B cell (primary cell): Measurements from ENCODE around the gene RALGAPA2. TPM values are rescaled to one million over a fixed set of nuclear protein-coding genes. Genes with fewer than 3 reads are reported as not detected.

Source experiments
- ATAC-seq: fragments of 200-7000 bp; cut with Tn5 transposase; one replicate; pipeline ENCODE4 v1.10.0; 2021; ENCODE audit warnings: low read depth, mild to moderate bottlenecking, moderate number of reproducible peaks, moderate library complexity
- CTCF ChIA-PET: fragments of 350-600 bp; sonication (Branson Sonifier 250); formaldehyde crosslinking; loops from one replicate; lab custom pipeline; 2021; ENCODE audit warnings: antibody characterized with exemption, inconsistent platforms; lab: Charles Lee
- POLR2A ChIA-PET: fragments of 350-600 bp; sonication (Branson Sonifier 250); formaldehyde crosslinking; loops from one replicate; lab custom pipeline; 2021; ENCODE audit warnings: antibody characterized with exemption; lab: Charles Lee
- DNase-seq: peaks from one replicate; pipeline ENCODE4 v3.0.0; 2013
- H2AFZ ChIP-seq: 2 replicates; pipeline ENCODE4 v1.6.1; 2012; ENCODE audit warnings: mild to moderate bottlenecking, low read depth, low read length; ENCODE audit not compliant: insufficient read depth, poor library complexity, severe bottlenecking
- H3K27ac ChIP-seq, 2 donors: 1 replicate in 1 of 2; 2 replicates in 1 of 2; pipeline ENCODE4 v1.5.1; 2012 to 2013; ENCODE audit warnings: low read length in 2 of 2, mild to moderate bottlenecking in 2 of 2, moderate library complexity in 1 of 2
- H3K27me3 ChIP-seq, 4 experiments: fragments of 200-600 bp in 1 of 4; sonication (generic) in 1 of 4; replicated peaks in 1 of 4; 1 replicate in 2 of 4; 2 replicates in 2 of 4; pipeline versions ENCODE4 v1.6.1 to v1.7.0; 2013 to 2016; ENCODE audit warnings: low read length in 3 of 4, mild to moderate bottlenecking in 2 of 4, mixed read lengths in 1 of 4, moderate library complexity in 1 of 4; ENCODE audit not compliant: insufficient read depth in 4 of 4, control insufficient read depth in 3 of 4; ENCODE audit errors: control extremely low read depth in 1 of 4
- H3K36me3 ChIP-seq, 2 experiments: replicated peaks in 1 of 2; 1 replicate in 1 of 2; 2 replicates in 1 of 2; pipeline versions ENCODE4 v1.6.1 to v1.7.1; 2013; ENCODE audit warnings: low read length in 1 of 2; ENCODE audit not compliant: insufficient read depth in 2 of 2, control insufficient read depth in 1 of 2; ENCODE audit errors: control extremely low read depth in 1 of 2, extremely low read depth in 1 of 2
- H3K4me1 ChIP-seq, 2 donors: fragments of 200-600 bp in 1 of 2; sonication (generic) in 1 of 2; 1 replicate in 1 of 2; 2 replicates in 1 of 2; pipeline versions ENCODE4 v1.5.1 to v1.6.1; 2013 to 2017; ENCODE audit warnings: low read length in 2 of 2; ENCODE audit not compliant: control insufficient read depth in 2 of 2, insufficient read depth in 2 of 2
- H3K4me2 ChIP-seq: replicated peaks from 2 replicates; pipeline ENCODE3; 2012; ENCODE audit warnings: mild to moderate bottlenecking, low read depth, low read length; ENCODE audit not compliant: poor library complexity, severe bottlenecking
- H3K4me3 ChIP-seq, 5 experiments: fragments of 200-600 bp in 1 of 5; sonication (generic) in 1 of 5; 1 replicate in 3 of 5; 2 replicates in 2 of 5; pipeline versions ENCODE4 v1.5.1 to v1.7.0; 2011 to 2016; ENCODE audit warnings: low read length in 4 of 5, mild to moderate bottlenecking in 4 of 5, low read depth in 2 of 5, control low read depth in 1 of 5, moderate library complexity in 1 of 5; ENCODE audit not compliant: insufficient read depth in 1 of 5; ENCODE audit errors: control extremely low read depth in 1 of 5, extremely low read depth in 1 of 5
- H3K79me2 ChIP-seq: fragments of 200-600 bp; sonication (generic); one replicate; pipeline ENCODE4 v1.6.0; 2016; ENCODE audit warnings: low read length; ENCODE audit not compliant: control insufficient read depth, insufficient read depth
- H3K9ac ChIP-seq: fragments of 200-600 bp; sonication (generic); 2 replicates; pipeline ENCODE4 v1.6.1; 2017; ENCODE audit warnings: mild to moderate bottlenecking, low read length, moderate library complexity
- H3K9me3 ChIP-seq, 3 donors: one replicate each; pipeline versions ENCODE4 v1.6.1 to v1.7.1; 2013; ENCODE audit warnings: low read length in 2 of 3; ENCODE audit not compliant: control insufficient read depth in 2 of 3, insufficient read depth in 1 of 3; ENCODE audit errors: control extremely low read depth in 1 of 3
- H4K20me1 ChIP-seq: 2 replicates; pipeline ENCODE4 v1.6.0; 2012; ENCODE audit warnings: mild to moderate bottlenecking, low read length; ENCODE audit not compliant: insufficient read depth, control insufficient read depth, poor library complexity, severe bottlenecking
- H3K27ac Mint-ChIP-seq: one replicate; pipeline ENCODE4 v1.8.0; 2021; ENCODE audit warnings: mixed read lengths
- H3K27me3 Mint-ChIP-seq: one replicate; pipeline ENCODE4 v1.8.0; 2021; ENCODE audit warnings: mixed read lengths
- H3K4me1 Mint-ChIP-seq: one replicate; pipeline ENCODE4 v1.8.0; 2021; ENCODE audit warnings: mixed read lengths
- H3K4me3 Mint-ChIP-seq: one replicate; pipeline ENCODE4 v1.8.0; 2021; ENCODE audit warnings: mixed read lengths
- H3K9me3 Mint-ChIP-seq: one replicate; pipeline ENCODE4 v1.8.0; 2022; ENCODE audit warnings: mixed read lengths; ENCODE audit not compliant: insufficient read depth
- CTCF ChIP-seq: fragments of 200-600 bp; IDR thresholded peaks from one replicate; pipeline ENCODE4 v1.8.0; 2022; ENCODE audit warnings: antibody characterized with exemption, mild to moderate bottlenecking
- EZH2 ChIP-seq: IDR thresholded peaks from 2 replicates; pipeline ENCODE4 v1.6.1; 2012; ENCODE audit warnings: borderline replicate concordance, low read depth, mild to moderate bottlenecking, moderate library complexity, low read length; ENCODE audit not compliant: insufficient read depth, poor library complexity, severe bottlenecking
- WGBS: methylation state at CpG from one replicate; pipeline ENCODE4 v1.1.5; 2013; ENCODE audit warnings: missing lambda C conversion rate; ENCODE audit not compliant: insufficient coverage; 5-methylcytosine and 5-hydroxymethylcytosine counted together
- intact Hi-C: fragments of 100-400 bp; cut with micrococcal nuclease; formaldehyde crosslinking; loops from one replicate; pipeline ENCODE4 v1.10.0; 2022
- polyA plus RNA-seq: library from polyadenylated mRNA; depleted of rRNA; stranded (reverse); fragments of >200 nt; gene quantifications from 2 replicates; pipeline ENCODE4 v1.2.3, GENCODE V29; 2012
- total RNA-seq, 2 donors: library from RNA; stranded (reverse); fragments of 120-200 nt in 1 of 2; gene quantifications; 1 replicate in 1 of 2; 2 replicates in 1 of 2; pipeline versions ENCODE4 v1.2.3 to v1.2.4, GENCODE V29; 2013 to 2022

Gene RALGAPA2
- total and polyA plus RNA-seq, 2 donors (not counting 1 experiment from before 2014, with no cell fraction given): 6.4 to 33.1 TPM

DNA sequence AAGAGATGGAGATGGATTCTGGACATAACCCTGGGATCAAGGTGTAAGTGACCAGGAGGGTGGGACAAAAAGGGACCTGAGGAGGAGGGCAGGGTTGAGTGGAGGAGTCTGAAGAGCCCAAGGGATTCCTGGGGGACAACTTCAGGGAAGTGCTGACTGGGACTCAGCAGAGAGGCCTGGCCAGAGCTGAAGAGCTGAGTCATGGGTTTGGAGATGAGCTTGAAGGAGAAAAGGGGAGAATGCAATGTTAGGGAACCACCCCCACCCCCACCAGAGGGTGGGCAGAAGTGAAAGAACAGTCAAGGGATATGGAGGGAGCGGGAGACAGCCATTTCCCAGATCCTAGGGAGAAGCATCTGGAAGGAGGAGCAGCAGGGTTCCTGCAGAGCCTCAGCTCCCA, 289.3 kb downstream of the RALGAPA2 start:
- Histone ChIP-seq H3K27ac (no peak overlapping the region), H3K4me2 (no peak overlapping the region), H3K79me2 (no peaks in the 10 kb centered on the region), H2AFZ (no peak overlapping the region), H3K36me3 (no peaks in the 10 kb centered on the region), H3K4me1 (no peaks in the 10 kb centered on the region), H4K20me1 (no peaks in the 10 kb centered on the region), H3K4me3 (no peak overlapping the region), H3K9ac (no peak overlapping the region), H3K27me3 (no peaks in the 10 kb centered on the region), H3K9me3 (no peaks in the 10 kb centered on the region)
- WGBS: no CpG with 5 or more reads among the region's 1 CpG
- Mint-ChIP-seq H3K27ac (no peak overlapping the region), H3K4me3 (no peak overlapping the region), H3K27me3 (no peaks in the 10 kb centered on the region), H3K4me1 (no peaks in the 10 kb centered on the region), H3K9me3 (no peaks in the 10 kb centered on the region)
- DNase-seq: no peak
- no peak for TF ChIP-seq CTCF
- TF ChIP-seq EZH2: no peak
- ChIA-PET POLR2A (no interaction called here), CTCF (no interaction called here)
- ATAC-seq: no peak
- intact Hi-C loops: no loop called here

GRCh38 chr20:20417876-20418676, 294.4 kb downstream of the RALGAPA2 start:
- H3K4me1 ChIP-seq: no peaks in the 10 kb centered on the region
- Mint-ChIP-seq H3K4me1 (peaks cover 2% of the 10 kb centered on the region), H3K27me3 (no peaks in the 10 kb centered on the region), H3K9me3 (no peaks in the 10 kb centered on the region), H3K27ac (no peak overlapping the region), H3K4me3 (no peak overlapping the region)
- 100% methylated on average over 1 of the region's 8 CpGs for WGBS
- H3K27ac ChIP-seq: no peak overlapping the region
- no peak overlapping the region for H3K4me2 ChIP-seq
- H3K9me3 ChIP-seq: no peaks in the 10 kb centered on the region
- no peak overlapping the region for H2AFZ ChIP-seq
- H3K79me2 ChIP-seq: no peaks in the 10 kb centered on the region
- H4K20me1 ChIP-seq: no peaks in the 10 kb centered on the region
- TF ChIP-seq CTCF: no peak
- TF ChIP-seq EZH2: no peak
- H3K4me3 ChIP-seq: no peak overlapping the region
- DNase-seq (no peak), ATAC-seq (no peak)
- intact Hi-C loops: no loop called here
- no peak overlapping the region for H3K9ac ChIP-seq
- H3K36me3 ChIP-seq: peaks cover 0 to 3% of the 10 kb centered on the region in 2 experiments
- no peaks in the 10 kb centered on the region for H3K27me3 ChIP-seq
- CTCF ChIA-PET: no interaction called here
- POLR2A ChIA-PET: no interaction called here
